ENCODE measurements around the gene CFAP57. TPM values are rescaled to one million over a fixed set of nuclear protein-coding genes. Genes with fewer than 3 reads are reported as not detected.

The CFAP57 gene
- total and polyA plus RNA-seq, 2 of the 8 experiments (the other 6 are each of a cell fraction or from before 2014, with no cell fraction given) = 0.20 to 0.80 TPM

DNA sequence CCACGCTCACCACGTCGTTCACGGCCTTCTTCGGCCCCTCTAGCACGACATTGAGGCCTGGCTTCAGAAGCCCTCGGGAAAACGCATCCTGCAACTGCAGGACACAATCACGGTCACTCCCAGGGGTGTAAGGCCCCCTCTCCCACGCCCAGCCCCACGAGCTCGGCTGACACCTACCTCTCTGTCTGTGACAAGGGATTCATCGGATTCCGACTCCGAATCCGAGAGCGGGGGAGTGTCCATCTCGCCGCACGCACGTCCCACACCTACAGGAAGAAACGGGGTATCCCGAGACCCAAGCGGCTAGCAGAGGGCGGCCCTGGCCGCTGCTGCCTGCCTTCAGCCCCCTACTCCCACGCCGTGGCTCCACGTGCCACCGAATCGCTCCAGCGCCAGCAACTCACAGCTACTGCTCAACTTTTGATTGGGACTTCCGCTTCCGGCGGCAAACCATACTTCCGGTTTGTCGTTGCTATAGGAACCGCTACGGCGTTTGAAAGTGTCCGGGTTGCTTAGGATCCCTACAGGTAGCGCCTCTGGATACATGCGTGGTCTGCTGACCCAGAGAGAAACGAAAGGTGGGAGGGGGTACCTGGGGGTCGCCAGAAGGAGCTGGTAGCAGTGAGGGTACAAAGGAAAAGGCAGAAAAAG lies at the start of gene CFAP57, which contains the start of gene EBNA1BP2 (continued):
- TF ChIP-seq, protein P1, sequence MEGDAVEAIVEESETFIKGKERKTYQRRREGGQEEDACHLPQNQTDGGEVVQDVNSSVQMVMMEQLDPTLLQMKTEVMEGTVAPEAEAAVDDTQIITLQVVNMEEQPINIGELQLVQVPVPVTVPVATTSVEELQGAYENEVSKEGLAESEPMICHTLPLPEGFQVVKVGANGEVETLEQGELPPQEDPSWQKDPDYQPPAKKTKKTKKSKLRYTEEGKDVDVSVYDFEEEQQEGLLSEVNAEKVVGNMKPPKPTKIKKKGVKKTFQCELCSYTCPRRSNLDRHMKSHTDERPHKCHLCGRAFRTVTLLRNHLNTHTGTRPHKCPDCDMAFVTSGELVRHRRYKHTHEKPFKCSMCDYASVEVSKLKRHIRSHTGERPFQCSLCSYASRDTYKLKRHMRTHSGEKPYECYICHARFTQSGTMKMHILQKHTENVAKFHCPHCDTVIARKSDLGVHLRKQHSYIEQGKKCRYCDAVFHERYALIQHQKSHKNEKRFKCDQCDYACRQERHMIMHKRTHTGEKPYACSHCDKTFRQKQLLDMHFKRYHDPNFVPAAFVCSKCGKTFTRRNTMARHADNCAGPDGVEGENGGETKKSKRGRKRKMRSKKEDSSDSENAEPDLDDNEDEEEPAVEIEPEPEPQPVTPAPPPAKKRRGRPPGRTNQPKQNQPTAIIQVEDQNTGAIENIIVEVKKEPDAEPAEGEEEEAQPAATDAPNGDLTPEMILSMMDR (IDR thresholded peaks at IDR 0.05; ENCODE audit: control extremely low read depth in 1 of 3, insufficient read depth in 1 of 3, low read depth in 1 of 3, low read length in 3 of 3) = no peak
- TF ChIP-seq POLR2AphosphoS5 (IDR thresholded peaks at IDR 0.05; ENCODE audit: low read depth, low read length) (peak; percentile 47; the same call in 1 of the 2 replicates), SIRT6 (IDR thresholded peaks at IDR 0.05; ENCODE audit: low read length) (no peak), SP1 (IDR thresholded peaks at IDR 0.05; ENCODE audit: low read depth, low read length) (peak; percentile 16; the same call in 1 of the 2 replicates), MAFK (IDR thresholded peaks at IDR 0.05; ENCODE audit: low read depth, low read length) (no peak), NANOG (IDR thresholded peaks at IDR 0.05; ENCODE audit: insufficient read depth, low read depth, low read length, poor library complexity, severe bottlenecking) (peak; percentile 3), CTBP2 (IDR thresholded peaks at IDR 0.05; ENCODE audit: borderline replicate concordance, insufficient read depth, insufficient read length, low read length) (no peak), SP2 (IDR thresholded peaks at IDR 0.05; ENCODE audit: low read length) (no peak), PHF8 (conservative IDR thresholded peaks at IDR 0.05; ENCODE audit: low read depth, low read length) (peak; percentile 70), ASH2L (IDR thresholded peaks at IDR 0.05; ENCODE audit: low read length) (peak; percentile 93), SRF (IDR thresholded peaks at IDR 0.05; ENCODE audit: low read depth, low read length) (no peak), BRCA1 (IDR thresholded peaks at IDR 0.05; ENCODE audit: low read depth, low read length) (no peak), BCL11A (IDR thresholded peaks at IDR 0.05; ENCODE audit: low read depth in 2 of 2, low read length in 2 of 2) (no peak), BACH1 (IDR thresholded peaks at IDR 0.05; ENCODE audit: low read length) (no peak), POLR2A (IDR thresholded peaks at IDR 0.05; ENCODE audit: control extremely low read depth in 1 of 2, low read depth in 2 of 2, low read length in 2 of 2) (peak in 1 of 2 experiments; percentile 55; a peak in 2 of 3 replicates), NRF1 (IDR thresholded peaks at IDR 0.05; ENCODE audit: low read depth, low read length) (no peak), TBP (IDR thresholded peaks at IDR 0.05; ENCODE audit: low read depth, low read length) (no peak), SUZ12 (IDR thresholded peaks at IDR 0.05; ENCODE audit: low read length) (no peak)
- TF ChIP-seq, protein P2, sequence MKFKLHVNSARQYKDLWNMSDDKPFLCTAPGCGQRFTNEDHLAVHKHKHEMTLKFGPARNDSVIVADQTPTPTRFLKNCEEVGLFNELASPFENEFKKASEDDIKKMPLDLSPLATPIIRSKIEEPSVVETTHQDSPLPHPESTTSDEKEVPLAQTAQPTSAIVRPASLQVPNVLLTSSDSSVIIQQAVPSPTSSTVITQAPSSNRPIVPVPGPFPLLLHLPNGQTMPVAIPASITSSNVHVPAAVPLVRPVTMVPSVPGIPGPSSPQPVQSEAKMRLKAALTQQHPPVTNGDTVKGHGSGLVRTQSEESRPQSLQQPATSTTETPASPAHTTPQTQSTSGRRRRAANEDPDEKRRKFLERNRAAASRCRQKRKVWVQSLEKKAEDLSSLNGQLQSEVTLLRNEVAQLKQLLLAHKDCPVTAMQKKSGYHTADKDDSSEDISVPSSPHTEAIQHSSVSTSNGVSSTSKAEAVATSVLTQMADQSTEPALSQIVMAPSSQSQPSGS (IDR thresholded peaks at IDR 0.05; ENCODE audit: low read length) = 0 out of 2 replicates have a peak, but pooled peaks have one; percentile 13
- TF ChIP-seq, protein P3, sequence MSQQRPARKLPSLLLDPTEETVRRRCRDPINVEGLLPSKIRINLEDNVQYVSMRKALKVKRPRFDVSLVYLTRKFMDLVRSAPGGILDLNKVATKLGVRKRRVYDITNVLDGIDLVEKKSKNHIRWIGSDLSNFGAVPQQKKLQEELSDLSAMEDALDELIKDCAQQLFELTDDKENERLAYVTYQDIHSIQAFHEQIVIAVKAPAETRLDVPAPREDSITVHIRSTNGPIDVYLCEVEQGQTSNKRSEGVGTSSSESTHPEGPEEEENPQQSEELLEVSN (IDR thresholded peaks at IDR 0.05) = peak; percentile 62

Data from H1 (cell line).